Endothelial cell of umbilical vein (primary cell): ENCODE results near the gene CHST12. TPM values are rescaled to one million over a fixed set of nuclear protein-coding genes. Genes with fewer than 3 reads are reported as not detected.

Source experiments
- BruUV-seq: library from RNA; stranded (reverse); fragments of 400-500 nt; replicated peaks from 2 replicates; lab custom pipeline; 2021; lab: Mats Ljungman, UMichigan
- CTCF ChIA-PET: fragments of 300-600, 350-600 bp; sonication (Branson Sonifier 250); formaldehyde crosslinking; loops from one replicate; lab custom pipeline; 2021; ENCODE audit warnings: antibody characterized with exemption, inconsistent platforms; lab: Charles Lee
- POLR2A ChIA-PET: fragments of 300-600, 350-600 bp; sonication (Branson Sonifier 250); formaldehyde crosslinking; loops from one replicate; lab custom pipeline; 2021; ENCODE audit warnings: antibody characterized with exemption, inconsistent platforms; lab: Charles Lee
- DNase-seq: peaks from one replicate; pipeline ENCODE4 v3.0.0-alpha.2; 2011; ENCODE audit warnings: low read depth, low spot score
- FAIRE-seq: peaks from 2 replicates; lab custom pipeline; 2011; peaks lifted over from hg19 to GRCh38; lab: Jason Lieb, UNC
- H2AFZ ChIP-seq: 2 replicates; pipeline ENCODE4 v1.6.0; 2012; ENCODE audit warnings: low read depth, low read length, control low read depth, inconsistent platforms
- H3K27ac ChIP-seq: 2 replicates; pipeline ENCODE4 v1.5.1; 2011; ENCODE audit warnings: low read depth, mild to moderate bottlenecking, control low read depth, low read length, moderate library complexity; ENCODE audit not compliant: insufficient read depth
- H3K27me3 ChIP-seq, 2 experiments: 2 replicates each; pipeline versions ENCODE4 v1.6.0 to v1.6.1; 2011; ENCODE audit warnings: low read length in 2 of 2, mixed read lengths in 1 of 2; ENCODE audit not compliant: control insufficient read depth in 2 of 2, insufficient read depth in 2 of 2
- H3K36me3 ChIP-seq, 2 experiments: 2 replicates in 1 of 2; 3 replicates in 1 of 2; pipeline ENCODE4 v1.5.1; 2011; ENCODE audit warnings: low read length in 2 of 2, mild to moderate bottlenecking in 1 of 2, moderate library complexity in 1 of 2; ENCODE audit not compliant: control insufficient read depth in 2 of 2, insufficient read depth in 2 of 2; ENCODE audit errors: extremely low read depth in 1 of 2
- H3K4me1 ChIP-seq: 3 replicates; pipeline ENCODE4 v1.5.1; 2011; ENCODE audit warnings: mild to moderate bottlenecking, low read length; ENCODE audit not compliant: control insufficient read depth, insufficient read depth; ENCODE audit errors: extremely low read depth
- H3K4me2 ChIP-seq: 2 replicates; pipeline ENCODE4 v1.6.1; 2011; ENCODE audit warnings: low read length, control low read depth, mixed read lengths; ENCODE audit not compliant: insufficient read depth
- H3K4me3 ChIP-seq, 3 experiments: fragments of 200-600 bp in 1 of 3; sonication (generic), shearing (Covaris generic) in 1 of 3; replicated peaks in 1 of 3; 2 replicates each; pipeline ENCODE4 v1.5.1; 2011 to 2016; ENCODE audit warnings: control low read depth in 3 of 3, low read length in 3 of 3, mild to moderate bottlenecking in 2 of 3, inconsistent platforms in 1 of 3, low read depth in 1 of 3, moderate library complexity in 1 of 3; ENCODE audit not compliant: insufficient read depth in 1 of 3
- H3K79me2 ChIP-seq: 2 replicates; pipeline ENCODE4 v1.6.0; 2012; ENCODE audit warnings: low read length, inconsistent platforms; ENCODE audit not compliant: control insufficient read depth, insufficient read depth
- H3K9ac ChIP-seq: replicated peaks from 2 replicates; pipeline ENCODE3; 2011; ENCODE audit warnings: low read length, control low read depth; ENCODE audit not compliant: insufficient read depth; ENCODE audit errors: extremely low read depth
- H3K9me1 ChIP-seq: replicated peaks from 3 replicates; pipeline ENCODE4 v1.6.0; 2011; ENCODE audit warnings: mild to moderate bottlenecking, low read length; ENCODE audit not compliant: control insufficient read depth, insufficient read depth; ENCODE audit errors: extremely low read depth
- H3K9me3 ChIP-seq: replicated peaks from 2 replicates; pipeline ENCODE4 v1.5.1; 2012; ENCODE audit warnings: low read length, inconsistent platforms; ENCODE audit not compliant: control insufficient read depth, insufficient read depth
- H4K20me1 ChIP-seq: replicated peaks from 2 replicates; pipeline ENCODE3; 2011; ENCODE audit warnings: mild to moderate bottlenecking, low read length; ENCODE audit not compliant: control insufficient read depth, insufficient read depth; ENCODE audit errors: extremely low read depth
- EZH2 ChIP-seq: IDR thresholded peaks from 2 replicates; pipeline ENCODE4 v1.6.1; 2012; ENCODE audit warnings: borderline replicate concordance, low read depth, mild to moderate bottlenecking, moderate library complexity, low read length, inconsistent platforms; ENCODE audit not compliant: severe bottlenecking
- FOS ChIP-seq: IDR thresholded peaks from 2 replicates; pipeline ENCODE4 v1.6.1; 2011; ENCODE audit warnings: mild to moderate bottlenecking, low read length, moderate library complexity, borderline replicate concordance; ENCODE audit not compliant: insufficient read depth
- GATA2 ChIP-seq: IDR thresholded peaks from 2 replicates; pipeline ENCODE4 v1.7.0; 2011; ENCODE audit warnings: low read depth, mild to moderate bottlenecking, moderate library complexity, mixed read lengths, low read length; ENCODE audit not compliant: insufficient read length, insufficient read depth
- JUN ChIP-seq: IDR thresholded peaks from 2 replicates; pipeline ENCODE4 v1.6.1; 2011; ENCODE audit warnings: borderline replicate concordance, low read depth; ENCODE audit not compliant: insufficient read length, insufficient read depth
- MYC ChIP-seq: IDR thresholded peaks from one replicate; pipeline ENCODE4 v1.6.1; 2011; ENCODE audit warnings: mild to moderate bottlenecking, low read depth, low read length
- POLR2A ChIP-seq: IDR thresholded peaks from 2 replicates; pipeline ENCODE4 v1.6.1; 2012; ENCODE audit warnings: low read depth, mild to moderate bottlenecking, control low read depth, low read length
- POLR2AphosphoS5 ChIP-seq: IDR thresholded peaks from 2 replicates; pipeline ENCODE4 v1.6.1; 2012; ENCODE audit warnings: low read depth, mild to moderate bottlenecking, control low read depth, low read length, moderate library complexity; ENCODE audit not compliant: insufficient read depth
- dilution Hi-C: fragments of 300-500 bp; cut with MboI; formaldehyde crosslinking; loops from one replicate; pipeline ENCODE4 v1.15.0; 2019; ENCODE audit warnings: low sequenced_read_pairs; ENCODE audit not compliant: extremely low pct_ligation_motif_present
- intact Hi-C: fragments of 100-400 bp; cut with micrococcal nuclease; formaldehyde crosslinking; loops from one replicate; pipeline ENCODE4 v1.10.0; 2022
- polyA plus RNA-seq, 4 experiments: library from polyadenylated mRNA; depleted of rRNA in 3 of 4; stranded (reverse) in 3 of 4; unstranded in 1 of 4; fragments of >200 nt; gene quantifications; 2 replicates each; pipeline versions ENCODE4 v1.2.1 to v1.2.3, GENCODE V29; 2011 to 2012; ENCODE audit warnings: missing spikeins in 1 of 4
- total RNA-seq: library from RNA; stranded (reverse); gene quantifications from 2 replicates; pipeline ENCODE4 v1.2.3, GENCODE V29; 2021
- TF ChIP-seq, protein P1 (sequence below): IDR thresholded peaks from 2 replicates; pipeline ENCODE4 v1.6.1; 2011; ENCODE audit not compliant: insufficient read depth, insufficient read length
- TF ChIP-seq, protein P2 (sequence below), 2 donors: IDR thresholded peaks; 1 replicate in 1 of 2; 2 replicates in 1 of 2; pipeline ENCODE4 v1.5.1; 2011; ENCODE audit warnings: low read length in 2 of 2, mild to moderate bottlenecking in 2 of 2, moderate library complexity in 2 of 2, control low read depth in 1 of 2, inconsistent platforms in 1 of 2, low read depth in 1 of 2; ENCODE audit not compliant: insufficient read depth in 1 of 2; ENCODE audit errors: extremely low read depth in 1 of 2

CHST12 gene
- total and polyA plus RNA-seq, 2 donors (not counting 3 experiments of a cell fraction or from before 2014, with no cell fraction given): 30.2 to 52.6 TPM

DNA sequence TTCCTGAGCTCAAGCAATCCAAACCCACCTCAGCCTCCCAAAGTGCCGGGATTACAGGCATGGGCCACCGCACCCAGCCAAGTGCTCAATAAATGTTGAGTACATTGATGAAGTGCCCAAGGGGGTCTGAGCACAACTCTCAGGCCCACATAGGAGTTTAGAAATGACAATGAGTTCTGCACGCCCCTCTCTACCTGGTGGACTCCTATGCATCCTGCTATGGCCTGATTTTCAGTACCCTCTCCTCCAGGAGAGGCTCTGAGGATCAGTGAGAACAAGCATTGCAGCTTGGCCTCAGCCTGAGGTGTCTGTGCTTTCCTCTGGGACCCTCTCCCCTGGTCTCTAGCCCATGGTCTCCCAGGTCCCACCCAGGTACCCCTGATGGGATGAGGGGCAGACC lies 93.7 kb downstream of the CHST12 start:
- dilution Hi-C loops: no loop called here
- intact Hi-C loops: no loop called here
- CTCF ChIA-PET: no interaction called here
- FAIRE-seq (no peak), DNase-seq (no peak)
- Histone ChIP-seq H3K9ac (no peak overlapping the region), H3K27me3 (no peaks in the 10 kb centered on the region), H3K4me2 (no peak overlapping the region), H3K79me2 (no peaks in the 10 kb centered on the region), H3K27ac (no peak overlapping the region), H3K36me3 (no peaks in the 10 kb centered on the region), H4K20me1 (no peaks in the 10 kb centered on the region), H2AFZ (no peak overlapping the region), H3K4me3 (no peak overlapping the region), H3K9me1 (no peaks in the 10 kb centered on the region), H3K4me1 (no peaks in the 10 kb centered on the region), H3K9me3 (no peaks in the 10 kb centered on the region)
- BruUV-seq: no TSS peak
- TF ChIP-seq MYC: no peak
- TF ChIP-seq, protein P1, sequence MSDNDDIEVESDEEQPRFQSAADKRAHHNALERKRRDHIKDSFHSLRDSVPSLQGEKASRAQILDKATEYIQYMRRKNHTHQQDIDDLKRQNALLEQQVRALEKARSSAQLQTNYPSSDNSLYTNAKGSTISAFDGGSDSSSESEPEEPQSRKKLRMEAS: no peak
- TF ChIP-seq FOS: no peak
- TF ChIP-seq, protein P2, sequence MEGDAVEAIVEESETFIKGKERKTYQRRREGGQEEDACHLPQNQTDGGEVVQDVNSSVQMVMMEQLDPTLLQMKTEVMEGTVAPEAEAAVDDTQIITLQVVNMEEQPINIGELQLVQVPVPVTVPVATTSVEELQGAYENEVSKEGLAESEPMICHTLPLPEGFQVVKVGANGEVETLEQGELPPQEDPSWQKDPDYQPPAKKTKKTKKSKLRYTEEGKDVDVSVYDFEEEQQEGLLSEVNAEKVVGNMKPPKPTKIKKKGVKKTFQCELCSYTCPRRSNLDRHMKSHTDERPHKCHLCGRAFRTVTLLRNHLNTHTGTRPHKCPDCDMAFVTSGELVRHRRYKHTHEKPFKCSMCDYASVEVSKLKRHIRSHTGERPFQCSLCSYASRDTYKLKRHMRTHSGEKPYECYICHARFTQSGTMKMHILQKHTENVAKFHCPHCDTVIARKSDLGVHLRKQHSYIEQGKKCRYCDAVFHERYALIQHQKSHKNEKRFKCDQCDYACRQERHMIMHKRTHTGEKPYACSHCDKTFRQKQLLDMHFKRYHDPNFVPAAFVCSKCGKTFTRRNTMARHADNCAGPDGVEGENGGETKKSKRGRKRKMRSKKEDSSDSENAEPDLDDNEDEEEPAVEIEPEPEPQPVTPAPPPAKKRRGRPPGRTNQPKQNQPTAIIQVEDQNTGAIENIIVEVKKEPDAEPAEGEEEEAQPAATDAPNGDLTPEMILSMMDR (IDR thresholded peaks at IDR 0.05; ENCODE audit: extremely low read depth in 1 of 2, insufficient read depth in 1 of 2, low read depth in 1 of 2, low read length in 2 of 2): no peak
- no peak for TF ChIP-seq JUN
- TF ChIP-seq POLR2AphosphoS5: no peak
- TF ChIP-seq GATA2: no peak
- no peak for TF ChIP-seq POLR2A
- TF ChIP-seq EZH2: no peak
- POLR2A ChIA-PET: no interaction called here
